Mesendoderm (in vitro differentiated cells): ENCODE results near the gene ZFYVE1. TPM values are rescaled to one million over a fixed set of nuclear protein-coding genes. Genes with fewer than 3 reads are reported as not detected.

Source experiments
- DNase-seq: peaks from one replicate; pipeline ENCODE4 v3.0.0; 2013
- H2AK5ac ChIP-seq: 2 replicates; pipeline ENCODE4 v1.6.1; 2013; ENCODE audit warnings: low read length, inconsistent platforms
- H2BK120ac ChIP-seq: 2 replicates; pipeline ENCODE4 v1.6.1; 2013; ENCODE audit warnings: low read depth, mild to moderate bottlenecking, low read length, moderate library complexity, mixed read lengths
- H2BK15ac ChIP-seq: replicated peaks from 2 replicates; pipeline ENCODE4 v1.6.1; 2013; ENCODE audit warnings: low read depth, mild to moderate bottlenecking, moderate library complexity
- H2BK5ac ChIP-seq: 2 replicates; pipeline ENCODE4 v1.6.1; 2013; ENCODE audit warnings: low read length, inconsistent platforms
- H3K18ac ChIP-seq: 2 replicates; pipeline ENCODE4 v1.6.1; 2013; ENCODE audit warnings: mild to moderate bottlenecking, low read length, mixed read lengths
- H3K23ac ChIP-seq: one replicate; pipeline ENCODE4 v1.6.1; 2013; ENCODE audit warnings: low read length
- H3K27ac ChIP-seq: 2 replicates; pipeline ENCODE4 v1.5.1; 2013; ENCODE audit warnings: low read depth, mild to moderate bottlenecking, inconsistent platforms, low read length, moderate library complexity
- H3K27me3 ChIP-seq: 2 replicates; pipeline ENCODE4 v1.6.1; 2013; ENCODE audit warnings: low read length, control low read depth, mild to moderate bottlenecking, inconsistent platforms; ENCODE audit not compliant: insufficient read depth, poor library complexity
- H3K36me3 ChIP-seq: 2 replicates; pipeline ENCODE4 v1.6.1; 2013; ENCODE audit warnings: low read length, inconsistent platforms; ENCODE audit not compliant: control insufficient read depth, insufficient read depth
- H3K4ac ChIP-seq: one replicate; pipeline ENCODE4 v1.6.1; 2013; ENCODE audit warnings: low read depth, mild to moderate bottlenecking, low read length, moderate library complexity
- H3K4me1 ChIP-seq: 2 replicates; pipeline ENCODE4 v1.6.1; 2013; ENCODE audit warnings: low read depth, low read length, inconsistent platforms; ENCODE audit not compliant: control insufficient read depth
- H3K4me2 ChIP-seq: 2 replicates; pipeline ENCODE4 v1.6.1; 2013; ENCODE audit warnings: low read length
- H3K4me3 ChIP-seq: 2 replicates; pipeline ENCODE4 v1.5.1; 2013; ENCODE audit warnings: mild to moderate bottlenecking, low read length
- H3K56ac ChIP-seq: one replicate; pipeline ENCODE4 v1.6.1; 2013; ENCODE audit warnings: low read length
- H3K79me1 ChIP-seq: 2 replicates; pipeline ENCODE4 v1.6.1; 2013; ENCODE audit warnings: low read length, inconsistent platforms
- H3K79me2 ChIP-seq: 2 replicates; pipeline ENCODE4 v1.6.1; 2013; ENCODE audit warnings: mild to moderate bottlenecking, low read length; ENCODE audit not compliant: control insufficient read depth, insufficient read depth
- H3K9ac ChIP-seq: 2 replicates; pipeline ENCODE4 v1.6.1; 2013; ENCODE audit warnings: low read length, inconsistent platforms
- H4K5ac ChIP-seq: one replicate; pipeline ENCODE4 v1.6.1; 2013; ENCODE audit warnings: low read length
- H4K8ac ChIP-seq: one replicate; pipeline ENCODE4 v1.6.1; 2013; ENCODE audit warnings: low read depth, mild to moderate bottlenecking, control low read depth, low read length, moderate library complexity
- WGBS: extraction: QIAGEN DNeasy Blood & Tissue Kit; methylation state at CpG from one replicate; pipeline ENCODE4 v1.1.7; 2013; ENCODE audit warnings: low lambda C conversion rate, missing lambda C conversion rate; ENCODE audit not compliant: insufficient coverage; ENCODE audit errors: extremely low coverage; 5-methylcytosine and 5-hydroxymethylcytosine counted together
- small RNA-seq: library from polyadenylated mRNA; stranded (forward); fragments of <200 nt; extraction: miRNeasy Mini kit (QIAGEN cat#:217004); gene quantifications from one replicate; pipeline ENCODE3, GENCODE V24; 2013; ENCODE audit not compliant: insufficient read depth

The ZFYVE1 gene

DNA sequence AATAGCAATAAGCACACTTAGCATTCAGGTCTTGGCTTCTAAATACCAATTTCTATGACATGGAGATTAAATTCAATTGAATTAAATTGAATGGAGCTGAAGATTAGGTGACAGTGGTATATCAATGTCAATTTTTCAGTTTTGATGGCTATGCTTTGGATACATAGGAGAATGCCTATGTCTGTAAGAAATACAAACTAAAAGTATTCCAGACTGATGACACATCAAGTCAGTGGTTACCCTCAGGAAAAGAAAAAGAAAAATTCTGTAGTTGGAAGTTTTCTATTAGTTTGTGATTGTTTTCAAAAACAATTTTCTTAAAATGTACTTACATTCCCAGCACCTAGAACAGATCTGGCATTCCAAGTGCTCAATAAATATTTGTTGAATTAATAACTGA, 105.5 kb downstream of the ZFYVE1 start:
- Histone ChIP-seq H2BK15ac (no peak overlapping the region), H3K4ac (no peak overlapping the region), H3K79me2 (no peaks in the 10 kb centered on the region), H2BK5ac (no peak overlapping the region), H3K4me3 (no peak overlapping the region), H3K27me3 (no peaks in the 10 kb centered on the region), H3K56ac (no peak overlapping the region), H4K5ac (no peak overlapping the region), H3K27ac (no peak overlapping the region), H2BK120ac (no peak overlapping the region), H2AK5ac (no peak overlapping the region), H3K23ac (no peak overlapping the region), H3K36me3 (no peaks in the 10 kb centered on the region), H3K4me1 (no peaks in the 10 kb centered on the region), H3K4me2 (no peak overlapping the region), H4K8ac (no peak overlapping the region), H3K9ac (no peak overlapping the region), H3K18ac (no peak overlapping the region), H3K79me1 (no peaks in the 10 kb centered on the region)
- DNase-seq, result no peak

- no peak overlapping the region for H3K27ac ChIP-seq
- no peaks in the 10 kb centered on the region for H3K79me2 ChIP-seq
- H3K4me2 ChIP-seq, result no peak overlapping the region
- H3K4me1 ChIP-seq, result no peaks in the 10 kb centered on the region
- H3K9ac ChIP-seq, result no peak overlapping the region
- no peak overlapping the region for H2AK5ac ChIP-seq
- peak; percentile 19 for DNase-seq
- H2BK5ac ChIP-seq, result no peak overlapping the region
- no peak overlapping the region for H3K4me3 ChIP-seq
- H3K36me3 ChIP-seq, result no peaks in the 10 kb centered on the region
- H3K4ac ChIP-seq, result no peak overlapping the region
- H3K18ac ChIP-seq, result no peak overlapping the region
- no peak overlapping the region for H3K56ac ChIP-seq
- no CpG with 5 or more reads among the region's 2 CpGs for whole genome bisulfite sequencing
- H3K27me3 ChIP-seq, result no peaks in the 10 kb centered on the region
- H3K23ac ChIP-seq, result no peak overlapping the region
- H4K5ac ChIP-seq, result no peak overlapping the region
- no peak overlapping the region for H2BK120ac ChIP-seq
- H4K8ac ChIP-seq, result no peak overlapping the region
- no peaks in the 10 kb centered on the region for H3K79me1 ChIP-seq
- no peak overlapping the region for H2BK15ac ChIP-seq
These were observed 106.9 kb downstream of the ZFYVE1 start for GRCh38 chr14:72920008-72920407.

Small RNA genes lying within 50 kb of the gene (small RNA-seq; reads per million reads assigned to genes)
- gene RN7SL586P, result not detected
